ENCODE data around the gene NEUROG3.

DNA sequence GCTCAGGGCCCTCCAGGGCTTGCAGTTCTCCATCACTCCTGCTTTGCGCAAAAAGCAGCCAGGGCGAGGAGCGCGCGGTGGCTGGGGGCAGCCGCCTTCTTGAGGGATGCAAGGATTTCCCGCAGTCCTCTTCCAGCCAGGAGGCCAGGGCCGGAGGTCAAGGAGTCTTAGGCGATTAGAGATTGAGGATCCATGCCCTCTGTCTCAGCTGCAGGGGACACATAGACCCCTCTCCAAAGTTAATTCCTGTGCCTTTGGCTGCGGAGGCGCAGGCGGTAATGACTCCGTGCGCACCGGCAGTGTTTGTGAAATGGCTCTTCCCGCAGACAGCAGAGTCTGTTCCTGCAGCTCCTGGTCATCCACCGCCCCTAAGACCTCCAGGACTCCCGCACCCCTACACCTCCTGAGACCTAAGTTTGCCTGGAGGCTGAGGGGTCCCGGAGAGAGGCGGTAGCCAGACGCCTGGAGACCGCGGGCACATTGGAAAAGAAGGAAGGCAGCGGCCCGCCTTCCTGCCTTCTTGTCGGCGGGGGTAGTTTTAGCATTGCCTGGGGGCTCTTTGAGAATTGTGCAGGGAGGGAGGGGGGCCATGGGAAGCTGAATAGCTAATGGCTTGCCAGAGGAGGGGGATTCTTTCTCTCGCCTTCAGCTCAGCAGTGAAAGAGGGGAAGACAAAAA, 3.3 kb upstream of the NEUROG3 start:
- TF ChIP-seq, protein P1, sequence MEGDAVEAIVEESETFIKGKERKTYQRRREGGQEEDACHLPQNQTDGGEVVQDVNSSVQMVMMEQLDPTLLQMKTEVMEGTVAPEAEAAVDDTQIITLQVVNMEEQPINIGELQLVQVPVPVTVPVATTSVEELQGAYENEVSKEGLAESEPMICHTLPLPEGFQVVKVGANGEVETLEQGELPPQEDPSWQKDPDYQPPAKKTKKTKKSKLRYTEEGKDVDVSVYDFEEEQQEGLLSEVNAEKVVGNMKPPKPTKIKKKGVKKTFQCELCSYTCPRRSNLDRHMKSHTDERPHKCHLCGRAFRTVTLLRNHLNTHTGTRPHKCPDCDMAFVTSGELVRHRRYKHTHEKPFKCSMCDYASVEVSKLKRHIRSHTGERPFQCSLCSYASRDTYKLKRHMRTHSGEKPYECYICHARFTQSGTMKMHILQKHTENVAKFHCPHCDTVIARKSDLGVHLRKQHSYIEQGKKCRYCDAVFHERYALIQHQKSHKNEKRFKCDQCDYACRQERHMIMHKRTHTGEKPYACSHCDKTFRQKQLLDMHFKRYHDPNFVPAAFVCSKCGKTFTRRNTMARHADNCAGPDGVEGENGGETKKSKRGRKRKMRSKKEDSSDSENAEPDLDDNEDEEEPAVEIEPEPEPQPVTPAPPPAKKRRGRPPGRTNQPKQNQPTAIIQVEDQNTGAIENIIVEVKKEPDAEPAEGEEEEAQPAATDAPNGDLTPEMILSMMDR (IDR thresholded peaks at IDR 0.05) = no peak
- no peak for TF ChIP-seq POLR2AphosphoS5 (IDR thresholded peaks at IDR 0.05)
